ENCODE results near the gene NAGLU.
A peak's percentile ranks its signal among the peaks of the same experiment; 100 is the strongest.

NAGLU gene

DNA sequence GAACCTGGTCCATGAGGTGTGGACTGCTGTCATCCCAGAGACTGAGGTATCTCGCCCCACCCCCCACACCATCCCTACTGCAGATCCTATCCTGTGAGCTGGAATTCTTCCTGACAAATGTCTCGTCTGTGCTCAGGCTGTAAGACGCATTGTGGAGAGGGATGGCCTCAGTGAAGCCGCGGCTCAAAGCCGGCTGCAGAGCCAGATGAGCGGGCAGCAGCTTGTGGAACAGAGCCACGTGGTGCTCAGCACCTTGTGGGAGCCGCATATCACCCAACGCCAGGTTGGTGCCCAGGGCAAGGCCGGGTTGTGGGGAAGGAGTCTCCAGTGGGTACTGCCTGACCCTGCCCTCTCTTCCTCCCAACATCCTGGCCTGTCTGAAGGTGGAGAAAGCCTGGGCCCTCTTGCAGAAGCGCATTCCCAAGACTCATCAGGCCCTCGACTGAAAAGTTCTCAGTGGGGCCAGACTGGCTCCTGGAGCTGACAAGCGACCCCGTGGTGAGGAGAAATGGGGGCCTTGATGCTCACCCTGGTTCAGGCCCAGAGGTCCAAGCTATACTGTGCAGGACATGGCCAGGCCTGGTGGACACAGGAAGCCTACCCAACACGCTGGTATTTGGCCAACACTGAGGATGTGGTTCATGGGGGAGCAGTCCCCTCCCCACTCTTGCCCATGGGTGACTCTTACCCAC lies 29.6 kb downstream of the NAGLU start:
- no peak for DNase-seq

DNA sequence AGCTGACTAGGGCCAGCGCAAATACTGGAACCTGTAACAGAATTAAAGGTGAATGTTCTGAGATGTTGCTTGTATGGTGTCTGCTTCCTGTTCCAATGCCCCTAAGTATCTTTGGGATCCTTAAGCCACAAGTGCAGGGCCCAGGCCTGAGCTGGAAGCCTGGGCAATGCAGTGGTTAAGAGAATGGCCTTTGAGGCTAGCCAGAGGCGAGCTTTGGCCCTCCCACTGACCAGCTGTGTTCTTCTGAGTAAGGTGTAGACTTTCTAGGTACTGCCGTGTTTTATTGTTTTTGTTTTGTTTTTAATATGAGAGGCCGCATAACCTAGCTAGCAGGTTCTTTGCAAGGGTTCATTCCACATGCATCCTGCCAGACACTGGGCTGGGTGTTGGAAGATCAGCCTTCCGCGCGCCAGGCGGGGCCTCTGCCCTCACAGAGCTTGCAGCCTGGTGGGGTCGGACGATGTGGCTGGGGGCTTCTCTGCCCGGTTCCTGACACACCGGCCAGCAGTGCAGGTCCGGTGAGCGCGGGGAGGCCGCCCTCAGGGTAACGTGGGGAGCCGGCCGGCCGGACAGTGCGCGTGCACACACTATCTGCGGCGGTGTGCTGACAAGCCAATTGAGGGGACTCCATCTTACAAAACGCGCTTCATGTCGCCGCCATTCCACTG lies 30.3 kb downstream of the NAGLU start:
- DNase-seq: no peak

DNA sequence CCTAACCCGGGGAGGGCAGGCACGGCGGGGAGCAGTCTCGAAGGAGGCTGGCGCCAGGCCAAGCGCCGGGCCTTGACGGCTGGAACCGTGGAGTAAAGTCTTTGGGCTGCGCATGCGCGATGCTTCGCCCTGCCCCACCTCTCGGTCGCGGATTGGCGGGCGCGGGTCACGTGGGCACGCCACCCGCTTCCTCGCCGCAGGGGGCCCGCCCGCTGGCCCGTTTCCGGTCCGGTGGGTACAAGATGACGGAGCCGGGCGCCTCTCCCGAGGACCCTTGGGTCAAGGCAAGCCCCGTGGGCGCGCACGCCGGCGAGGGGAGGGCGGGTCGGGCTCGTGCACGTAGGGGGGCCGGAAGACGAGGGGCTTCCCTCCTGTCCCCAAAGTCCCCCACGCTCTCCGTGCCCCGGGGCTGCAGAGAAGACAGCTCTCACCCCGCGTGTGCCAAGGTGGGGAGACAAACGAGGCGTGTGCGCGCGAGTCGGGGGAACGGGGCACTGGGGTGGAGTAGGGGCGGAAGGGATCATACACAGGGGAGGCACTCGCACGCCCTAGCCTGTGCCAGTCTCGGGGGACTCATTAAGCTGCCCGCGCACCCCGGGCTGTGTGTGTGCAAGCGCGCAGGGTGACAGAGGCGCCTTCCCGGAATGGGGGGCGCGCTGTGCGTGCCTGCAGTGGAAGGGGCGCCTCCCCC lies 31.0 kb downstream of the NAGLU start, which contains the start of gene MLX:
Gene MLX, plus strand, starts transcription at position 218 of the 691 bp plus-strand sequence. Its CDS starts 25 bp downstream, at position 243.
- DNase-seq: peak; percentile 92

DNA sequence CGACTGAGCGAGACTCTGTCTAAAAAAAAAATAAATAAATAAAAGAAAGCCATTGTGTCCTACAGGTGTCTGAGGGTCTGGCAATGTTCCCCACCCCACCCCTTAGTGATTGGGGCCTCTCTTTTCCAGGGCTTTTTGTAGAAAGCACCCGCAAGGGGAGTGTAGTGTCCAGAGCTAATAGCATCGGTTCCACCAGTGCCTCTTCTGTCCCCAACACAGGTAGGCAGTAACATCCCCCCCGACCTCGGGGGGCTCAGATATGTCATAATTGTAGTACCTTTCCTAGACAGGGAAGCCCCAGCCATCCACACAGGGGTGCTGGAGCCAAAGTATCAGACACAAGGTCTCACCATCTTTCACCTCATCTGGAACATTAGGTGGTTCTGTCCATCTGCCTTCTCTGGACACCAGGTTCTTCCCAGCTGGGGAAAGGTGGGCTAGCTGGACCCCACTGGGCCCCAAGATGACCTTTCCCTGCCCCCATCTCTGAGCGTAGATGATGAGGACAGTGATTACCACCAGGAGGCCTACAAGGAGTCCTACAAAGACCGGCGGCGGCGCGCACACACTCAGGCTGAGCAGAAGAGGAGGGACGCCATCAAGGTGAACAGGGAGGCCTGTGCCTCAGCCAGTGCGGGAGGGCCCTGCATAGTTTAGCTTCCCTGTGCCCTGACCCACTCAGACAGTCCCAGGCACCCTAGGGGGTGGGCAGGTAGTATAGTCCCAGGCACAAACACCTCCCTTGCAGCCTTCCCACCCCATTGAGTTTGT lies 32.5 kb downstream of the NAGLU start:
- no peak for DNase-seq

DNA sequence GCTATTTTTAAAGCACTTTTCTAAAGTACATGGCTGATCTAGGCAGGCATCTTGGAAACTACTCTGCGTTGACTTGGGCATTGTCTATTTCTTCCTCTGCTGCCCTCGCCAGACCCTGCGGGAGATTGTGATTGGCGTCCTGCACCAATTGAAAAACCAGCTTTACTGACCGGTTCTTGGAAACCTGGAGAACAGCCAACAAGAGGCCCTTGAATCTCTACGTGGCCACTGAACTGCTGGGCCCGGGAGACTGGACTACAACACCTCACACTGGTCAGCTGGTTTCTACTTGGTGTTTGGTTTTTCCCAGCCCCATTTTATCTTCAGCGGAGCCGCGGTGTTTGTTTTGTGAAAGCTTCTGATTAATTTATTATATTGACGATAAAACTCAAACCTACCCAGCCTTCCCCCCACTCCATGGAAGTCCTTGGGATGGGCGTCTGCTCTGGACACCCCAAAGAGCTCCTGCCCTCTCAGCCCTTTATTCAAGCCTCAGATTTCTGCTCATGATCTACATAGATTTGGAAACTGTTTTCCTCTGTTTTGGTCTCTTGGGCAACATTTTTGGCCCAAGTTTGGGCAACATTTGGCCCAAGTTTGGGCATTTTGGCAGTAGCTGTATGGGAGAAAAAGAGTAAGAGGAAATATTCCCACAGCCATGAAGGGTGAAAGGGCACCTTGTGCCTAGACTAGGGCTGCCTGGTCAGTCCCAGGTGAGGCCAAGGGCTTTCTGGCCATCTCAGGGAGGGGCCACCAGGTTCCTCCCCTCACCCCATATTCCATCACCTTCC lies 35.6 kb downstream of the NAGLU start:
- no peak for DNase-seq

DNA sequence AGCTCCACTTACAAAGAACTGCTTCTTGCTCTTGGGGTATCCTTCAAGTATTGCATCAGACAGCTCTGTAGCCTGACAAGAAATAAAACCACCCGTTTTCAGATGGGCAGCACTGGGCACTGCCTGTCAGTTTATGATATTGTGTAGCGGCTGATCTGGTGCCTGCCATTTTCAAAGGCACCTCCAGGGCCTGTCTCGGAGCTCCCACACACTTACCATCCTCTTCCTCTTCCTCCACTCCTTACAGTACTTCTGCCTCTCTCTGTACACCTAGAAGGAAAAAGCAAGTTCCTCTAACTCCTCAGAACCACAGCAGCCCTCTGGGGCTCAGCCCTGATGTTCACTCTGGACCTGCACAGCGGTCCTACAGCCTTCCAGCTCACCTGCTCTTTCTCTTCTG lies 37.1 kb downstream of the NAGLU start:
- DNase-seq: no peak

DNA sequence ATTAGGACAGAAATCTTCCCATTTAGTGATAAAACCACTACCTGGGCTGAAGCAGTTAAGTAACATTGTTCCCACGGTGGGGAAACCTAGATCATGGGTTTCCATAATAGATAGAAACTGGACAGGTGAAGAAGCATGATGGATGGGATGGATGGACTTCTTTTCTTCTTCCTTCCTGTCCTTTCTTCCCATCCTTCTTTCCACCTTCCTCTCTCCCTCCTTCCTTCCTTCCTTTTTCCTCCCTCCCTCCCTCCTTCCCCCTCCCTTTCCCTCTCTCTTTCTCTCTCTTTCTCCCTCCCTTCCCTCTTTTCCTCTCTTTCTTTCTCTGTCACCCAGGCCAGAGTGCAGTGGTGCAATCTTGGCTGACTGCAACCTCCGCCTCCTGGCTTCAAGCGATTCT lies 38.4 kb downstream of the NAGLU start:
- DNase-seq: no peak

DNA sequence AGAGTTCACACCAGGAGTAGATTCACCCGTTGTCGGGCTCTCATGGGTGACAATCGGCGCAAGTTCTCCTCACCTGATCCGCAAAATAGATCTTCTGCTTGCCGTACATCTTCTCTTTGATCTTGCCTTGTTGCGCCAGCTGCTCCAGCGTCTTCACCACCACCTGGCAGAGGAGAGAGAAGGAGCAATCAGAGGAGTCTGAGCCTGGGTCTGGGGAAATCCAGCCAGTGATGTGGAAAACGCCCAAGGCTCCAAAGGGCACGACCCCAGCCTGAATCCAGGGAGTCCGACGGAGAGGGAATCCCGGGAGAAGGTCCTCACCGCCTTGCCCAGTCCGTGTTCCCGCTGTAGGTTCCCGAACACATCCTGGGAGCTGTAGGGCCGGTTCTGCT lies 41.1 kb downstream of the NAGLU start:
- DNase-seq: no peak

DNA sequence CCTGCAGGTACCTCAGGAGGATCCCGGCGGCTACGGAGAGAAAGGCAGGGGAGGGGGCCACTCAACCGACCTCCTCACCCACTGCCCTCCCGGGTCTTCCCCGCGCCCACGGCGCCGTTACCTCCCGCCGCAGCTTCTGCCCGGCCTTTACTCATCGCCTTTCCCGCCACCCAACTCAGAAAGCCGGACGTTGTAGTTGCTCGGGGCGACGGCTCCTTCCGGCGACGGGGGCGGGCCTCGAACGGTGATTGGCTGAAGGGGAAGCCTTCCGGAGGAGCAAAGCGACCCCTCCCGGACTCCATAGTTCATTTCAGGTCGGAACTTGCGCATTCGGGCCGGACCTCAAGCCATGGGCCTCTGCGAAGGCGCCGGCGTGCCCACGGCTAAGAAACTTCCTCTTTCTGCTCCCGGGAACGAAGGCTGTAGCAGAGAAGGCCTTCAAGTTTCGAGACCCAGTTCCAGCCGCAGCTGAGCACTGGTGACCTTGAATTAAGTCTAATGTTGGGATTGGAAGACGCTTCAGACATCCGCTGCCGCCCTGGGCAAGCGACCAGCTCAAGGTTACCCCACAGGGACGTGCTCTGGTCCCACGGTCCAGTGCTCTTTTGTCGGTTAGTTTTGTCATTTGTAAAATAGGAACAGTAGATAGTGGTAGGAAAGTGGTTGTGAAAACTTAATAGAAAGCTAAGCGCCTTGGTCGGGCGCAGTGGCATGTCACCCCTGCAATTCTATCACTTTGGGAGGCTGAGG lies 41.7 kb downstream of the NAGLU start, which contains the start of gene PSMC3IP:
Gene PSMC3IP, minus strand, starts transcription at position 198 of the 750 bp plus-strand sequence. Its CDS starts 43 bp downstream, at position 155.
- peak; percentile 92 for DNase-seq

DNA sequence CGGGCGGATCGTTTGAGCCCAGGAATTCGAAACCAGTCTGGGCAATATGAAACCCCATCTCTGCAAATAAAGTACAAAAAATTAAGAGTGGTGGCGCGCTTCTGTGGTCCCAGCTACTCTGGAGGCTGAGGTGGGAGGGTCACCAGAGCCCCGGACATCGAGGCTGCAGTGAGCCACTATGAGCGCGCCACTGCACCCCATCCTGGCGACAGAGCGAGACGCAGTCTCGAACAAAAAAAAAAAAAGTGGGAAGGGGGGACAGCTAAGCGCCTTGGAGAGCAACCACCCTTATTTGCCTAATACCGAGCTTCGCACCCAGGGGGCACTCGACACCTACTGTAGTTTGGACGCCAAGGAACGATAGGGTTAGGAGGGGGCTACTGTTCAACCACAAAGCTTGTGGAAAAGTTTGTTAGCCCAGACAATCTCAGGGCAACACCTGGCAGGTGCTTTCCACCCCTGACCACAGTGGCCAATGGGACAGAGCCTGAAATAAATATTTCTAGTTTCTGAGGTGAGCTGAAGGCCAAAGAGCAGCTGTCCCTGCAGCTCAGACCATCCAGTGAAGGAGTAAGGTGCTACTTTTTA lies 42.3 kb downstream of the NAGLU start:
- DNase-seq: peak; percentile 75

DNA sequence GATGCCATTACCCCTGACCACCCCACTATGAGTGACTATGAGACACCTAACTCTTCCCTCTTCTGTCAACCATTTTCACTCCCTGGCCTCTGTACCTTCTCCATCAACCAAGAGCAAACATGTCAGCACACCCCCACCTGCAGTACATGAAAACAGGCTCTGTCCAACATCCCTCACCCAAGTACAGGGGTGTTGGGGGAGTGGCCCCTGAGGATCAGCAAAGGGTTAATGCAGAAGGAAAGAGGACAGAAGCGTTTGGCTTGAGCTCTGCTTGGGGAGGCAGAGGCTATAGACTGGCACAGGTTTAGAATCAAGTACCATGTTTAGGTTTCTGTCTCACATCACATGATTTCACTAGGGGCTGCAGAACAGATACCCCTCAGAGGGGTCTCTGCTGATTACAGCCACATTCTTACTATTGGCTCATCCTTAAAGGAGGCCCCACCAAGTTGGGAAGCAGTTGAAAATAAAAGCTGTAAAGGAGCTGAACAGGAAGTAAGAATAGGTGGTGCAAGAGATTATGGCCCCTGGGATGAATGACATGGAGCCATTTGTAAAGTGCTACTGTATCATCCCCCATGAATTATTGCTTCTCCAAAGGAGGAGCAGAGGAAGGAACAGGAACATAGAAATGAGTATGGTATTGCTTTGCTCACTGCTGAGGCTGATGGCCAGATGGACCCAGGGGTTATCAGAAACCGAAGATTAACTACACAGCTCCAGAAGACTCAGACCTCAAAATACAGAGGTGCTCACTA lies 43.9 kb downstream of the NAGLU start:
- DNase-seq: no peak

DNA sequence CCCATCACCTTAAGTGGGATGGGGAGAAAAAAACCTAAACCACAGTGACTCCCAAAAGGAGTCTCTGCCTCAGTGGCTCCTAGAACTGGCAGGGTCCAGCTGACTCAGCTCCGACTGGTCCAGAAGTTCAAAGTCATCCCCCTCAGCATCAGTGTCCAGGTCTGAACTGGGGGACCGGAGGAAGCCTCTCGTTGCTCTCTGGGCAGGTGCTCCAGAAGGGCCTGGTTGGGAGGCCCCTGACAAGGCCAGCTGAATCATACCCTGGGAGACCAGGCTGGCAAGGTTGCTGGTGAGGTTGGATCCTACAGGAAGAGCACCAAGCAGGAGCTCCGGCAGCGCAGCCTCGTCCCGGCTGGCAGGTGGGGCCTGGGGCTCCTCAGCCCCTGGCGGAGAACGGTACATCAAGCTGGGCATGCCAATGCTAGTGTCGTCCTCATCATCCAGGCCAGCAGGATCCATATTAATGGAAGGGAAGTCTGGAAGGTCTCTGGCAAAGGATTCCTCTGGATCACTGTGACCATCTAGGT lies 45.8 kb downstream of the NAGLU start:
- DNase-seq: no peak

DNA sequence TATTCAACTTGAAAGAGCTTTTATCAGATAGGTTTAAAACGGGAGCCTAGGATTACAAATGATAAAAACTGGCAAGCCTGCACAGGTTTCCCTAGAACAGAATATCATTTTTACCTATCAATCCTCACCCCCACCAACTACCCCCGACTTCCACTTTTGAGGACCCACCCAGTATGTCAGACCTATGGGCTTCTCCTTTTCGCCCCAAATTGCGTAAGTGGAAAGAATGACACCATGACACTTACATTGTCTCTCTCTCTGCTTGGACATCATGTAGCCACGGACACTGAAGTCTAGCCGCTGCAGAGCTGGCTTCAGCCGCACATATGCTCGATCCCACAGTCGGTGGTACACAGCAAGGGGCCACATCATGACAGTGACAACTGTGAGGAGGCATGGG lies 48.8 kb downstream of the NAGLU start:
- DNase-seq: no peak

DNA sequence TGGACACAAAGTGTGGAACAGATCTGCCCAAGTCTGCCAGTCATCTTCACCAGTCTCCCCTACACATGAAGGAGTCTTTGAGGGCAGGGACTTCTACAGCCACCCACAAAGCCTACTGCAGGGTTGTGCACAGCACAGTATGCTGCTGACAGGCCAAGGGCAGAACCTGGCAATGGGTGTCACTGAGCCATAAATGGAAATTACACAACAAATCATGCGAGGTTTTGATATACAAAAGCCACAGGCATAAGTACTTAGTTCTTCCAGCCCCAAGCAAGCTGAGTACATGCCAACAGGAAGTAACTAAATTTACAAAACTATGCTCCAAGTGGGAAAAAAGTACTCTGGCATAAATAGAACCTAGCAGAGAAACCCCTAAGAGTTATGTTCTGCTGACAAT lies 49.3 kb downstream of the NAGLU start:
- no peak for DNase-seq

DNA sequence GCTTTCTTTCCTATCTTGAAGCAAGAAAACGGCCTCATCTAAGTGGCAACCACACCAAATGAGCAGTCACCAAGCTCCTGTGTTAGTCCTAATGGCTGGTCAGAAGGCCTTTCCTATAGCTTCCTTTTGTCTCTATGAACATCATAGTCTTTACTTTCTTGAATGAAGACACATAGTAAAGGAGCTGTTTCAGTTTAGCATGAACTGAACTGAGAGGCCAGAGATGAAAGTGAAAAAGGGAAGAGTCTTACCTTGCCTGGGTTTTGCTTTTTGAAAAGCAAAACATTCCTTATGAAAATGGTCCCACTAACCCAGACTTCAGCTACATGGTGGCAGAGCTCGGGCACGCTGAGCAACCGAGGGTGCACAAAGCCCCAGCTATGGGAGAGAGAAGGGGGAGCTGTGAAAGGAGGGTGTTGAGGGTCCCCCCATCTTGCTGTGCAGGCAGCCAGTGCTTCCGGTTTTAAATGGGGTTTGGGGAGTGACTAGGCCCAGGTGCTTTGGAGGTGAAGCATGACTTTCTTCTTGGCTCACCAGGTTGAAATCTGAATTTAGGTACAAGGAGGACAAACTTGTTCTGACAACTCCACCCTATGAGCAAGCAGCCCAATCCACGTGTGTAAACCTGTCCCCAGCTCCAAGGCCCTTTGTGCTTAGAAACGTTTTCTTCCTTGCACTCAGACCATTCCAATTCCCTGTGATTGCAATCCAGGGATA lies 50.6 kb downstream of the NAGLU start:
- DNase-seq: no peak

DNA sequence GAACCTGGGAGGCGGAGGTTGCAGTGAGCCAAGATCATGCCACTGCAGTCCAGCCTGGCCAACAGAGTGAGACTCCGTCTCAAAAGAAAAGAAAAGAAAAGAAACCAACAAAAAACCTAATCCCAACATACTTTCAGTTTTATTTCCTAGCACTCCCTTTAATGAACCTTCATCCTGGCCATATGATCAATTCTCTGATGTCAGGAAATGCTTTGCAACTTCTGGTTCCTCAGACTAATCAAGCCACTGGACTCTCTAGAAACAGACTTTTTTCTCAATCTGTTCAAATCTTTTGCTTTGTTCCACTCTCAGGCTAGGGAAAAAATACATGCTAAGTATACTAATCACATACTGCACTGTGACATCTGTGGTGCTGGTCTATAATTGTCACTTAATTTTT lies 54.8 kb downstream of the NAGLU start:
- no peak for DNase-seq

DNA sequence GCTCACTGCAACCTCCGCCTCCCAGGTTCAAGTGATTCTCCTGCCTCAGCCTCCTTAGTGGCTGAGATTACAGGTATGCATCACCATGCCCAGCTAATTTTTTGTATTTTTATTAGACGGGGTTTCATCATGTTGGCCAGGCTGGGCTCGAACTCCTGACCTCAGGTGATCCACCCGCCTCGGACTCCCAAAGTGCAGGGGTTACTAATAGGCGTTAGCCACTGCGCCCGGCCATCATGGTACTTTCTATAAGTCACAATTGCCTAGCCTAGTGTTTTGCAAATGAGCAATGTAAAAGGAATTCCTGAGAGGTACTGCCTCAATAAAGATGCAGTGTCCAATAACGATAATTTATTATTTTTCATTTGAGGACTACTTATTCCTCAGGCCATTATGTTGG lies 55.4 kb downstream of the NAGLU start:
- DNase-seq: no peak

Data from CD4-positive, alpha-beta T cell treated with Interleukin-17A for 1 hour (primary cell).